Measurements from ENCODE around the gene FAM83E. TPM values are rescaled to one million over a fixed set of nuclear protein-coding genes. Genes with fewer than 3 reads are reported as not detected.

Gene FAM83E
- polyA plus RNA-seq, 1 donor from 2014 or later: not detected

DNA sequence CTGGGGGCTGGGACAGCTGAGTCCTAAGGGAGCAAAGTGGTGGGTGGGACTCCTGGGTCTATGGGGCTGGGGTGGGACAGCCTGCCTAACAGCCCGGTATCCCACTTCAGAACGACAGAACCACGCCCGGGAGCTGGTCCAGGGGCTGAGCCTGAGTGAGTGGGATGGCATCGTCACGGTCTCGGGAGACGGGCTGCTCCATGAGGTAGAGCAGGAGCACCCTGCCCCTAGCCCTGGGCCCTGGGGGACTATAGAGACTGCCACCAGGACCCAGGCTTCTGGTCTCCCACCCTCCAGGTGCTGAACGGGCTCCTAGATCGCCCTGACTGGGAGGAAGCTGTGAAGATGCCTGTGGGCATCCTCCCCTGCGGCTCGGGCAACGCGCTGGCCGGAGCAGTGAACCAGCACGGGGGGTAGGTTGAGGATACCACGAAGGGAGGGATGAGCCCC is 13.0 kb upstream of the FAM83E start:
- no peaks in the 10 kb centered on the region for H3K9me3 Mint-ChIP-seq
- peaks cover 10 to 20% (median 14%) of the 10 kb centered on the region in 3 donors for H3K4me1 Mint-ChIP-seq
- no peak overlapping the region for H3K27ac Mint-ChIP-seq
- H3K27me3 Mint-ChIP-seq: no peaks in the 10 kb centered on the region
- no peak overlapping the region for H3K4me3 Mint-ChIP-seq
- peaks cover 5% of the 10 kb centered on the region for H3K36me3 Mint-ChIP-seq

DNA sequence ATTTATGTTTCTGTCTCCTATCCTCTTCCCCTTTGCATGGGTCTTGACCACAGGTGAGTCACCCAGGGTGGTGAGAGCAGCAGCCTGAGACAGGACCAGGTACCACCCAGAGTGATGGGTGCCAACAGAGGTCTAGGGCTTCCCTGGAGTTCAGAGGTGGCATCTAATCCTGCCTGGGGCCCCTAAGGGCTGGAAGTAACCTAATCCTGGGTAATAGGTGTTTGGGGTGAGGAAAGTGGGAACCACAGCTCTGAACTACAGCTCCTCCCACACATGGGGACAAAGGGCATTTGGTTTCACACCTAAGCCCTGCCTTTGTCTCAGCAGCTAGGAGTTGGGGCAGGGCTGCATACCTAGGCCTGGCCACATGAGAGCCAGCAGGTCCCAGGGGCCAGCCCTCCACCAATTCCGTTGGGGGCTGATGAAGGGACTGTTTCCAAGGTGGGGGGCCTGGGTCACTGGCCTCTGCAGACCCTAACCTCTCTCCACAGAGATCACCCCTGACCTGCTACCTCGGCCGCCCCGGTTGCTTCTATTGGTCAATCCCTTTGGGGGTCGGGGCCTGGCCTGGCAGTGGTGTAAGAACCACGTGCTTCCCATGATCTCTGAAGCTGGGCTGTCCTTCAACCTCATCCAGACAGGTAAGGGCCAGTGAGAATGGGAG is 12.5 kb upstream of the FAM83E start:
- no peaks in the 10 kb centered on the region for H3K9me3 Mint-ChIP-seq
- H3K27me3 Mint-ChIP-seq: no peaks in the 10 kb centered on the region
- H3K27ac Mint-ChIP-seq: no peak overlapping the region
- H3K4me3 Mint-ChIP-seq: no peak overlapping the region
- H3K4me1 Mint-ChIP-seq: peaks cover 12 to 17% (median 12%) of the 10 kb centered on the region in 3 donors
- H3K36me3 Mint-ChIP-seq: peaks cover 5% of the 10 kb centered on the region

DNA sequence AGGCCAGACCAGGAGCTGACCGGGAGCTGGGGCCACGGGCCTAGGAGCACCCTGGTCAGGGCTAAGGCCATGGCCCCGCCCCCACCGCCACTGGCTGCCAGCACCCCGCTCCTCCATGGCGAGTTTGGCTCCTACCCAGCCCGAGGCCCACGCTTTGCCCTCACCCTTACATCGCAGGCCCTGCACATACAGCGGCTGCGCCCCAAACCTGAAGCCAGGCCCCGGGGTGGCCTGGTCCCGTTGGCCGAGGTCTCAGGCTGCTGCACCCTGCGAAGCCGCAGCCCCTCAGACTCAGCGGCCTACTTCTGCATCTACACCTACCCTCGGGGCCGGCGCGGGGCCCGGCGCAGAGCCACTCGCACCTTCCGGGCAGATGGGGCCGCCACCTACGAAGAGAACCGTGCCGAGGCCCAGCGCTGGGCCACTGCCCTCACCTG is 11.0 kb upstream of the FAM83E start:
- H3K27me3 Mint-ChIP-seq: no peaks in the 10 kb centered on the region
- H3K4me1 Mint-ChIP-seq: peaks cover 11 to 19% (median 14%) of the 10 kb centered on the region in 3 donors
- H3K27ac Mint-ChIP-seq: peak overlapping the region in 1 of 3 donors; percentile 69
- H3K36me3 Mint-ChIP-seq: peaks cover 5% of the 10 kb centered on the region
- no peak overlapping the region for H3K4me3 Mint-ChIP-seq
- no peaks in the 10 kb centered on the region for H3K9me3 Mint-ChIP-seq

DNA sequence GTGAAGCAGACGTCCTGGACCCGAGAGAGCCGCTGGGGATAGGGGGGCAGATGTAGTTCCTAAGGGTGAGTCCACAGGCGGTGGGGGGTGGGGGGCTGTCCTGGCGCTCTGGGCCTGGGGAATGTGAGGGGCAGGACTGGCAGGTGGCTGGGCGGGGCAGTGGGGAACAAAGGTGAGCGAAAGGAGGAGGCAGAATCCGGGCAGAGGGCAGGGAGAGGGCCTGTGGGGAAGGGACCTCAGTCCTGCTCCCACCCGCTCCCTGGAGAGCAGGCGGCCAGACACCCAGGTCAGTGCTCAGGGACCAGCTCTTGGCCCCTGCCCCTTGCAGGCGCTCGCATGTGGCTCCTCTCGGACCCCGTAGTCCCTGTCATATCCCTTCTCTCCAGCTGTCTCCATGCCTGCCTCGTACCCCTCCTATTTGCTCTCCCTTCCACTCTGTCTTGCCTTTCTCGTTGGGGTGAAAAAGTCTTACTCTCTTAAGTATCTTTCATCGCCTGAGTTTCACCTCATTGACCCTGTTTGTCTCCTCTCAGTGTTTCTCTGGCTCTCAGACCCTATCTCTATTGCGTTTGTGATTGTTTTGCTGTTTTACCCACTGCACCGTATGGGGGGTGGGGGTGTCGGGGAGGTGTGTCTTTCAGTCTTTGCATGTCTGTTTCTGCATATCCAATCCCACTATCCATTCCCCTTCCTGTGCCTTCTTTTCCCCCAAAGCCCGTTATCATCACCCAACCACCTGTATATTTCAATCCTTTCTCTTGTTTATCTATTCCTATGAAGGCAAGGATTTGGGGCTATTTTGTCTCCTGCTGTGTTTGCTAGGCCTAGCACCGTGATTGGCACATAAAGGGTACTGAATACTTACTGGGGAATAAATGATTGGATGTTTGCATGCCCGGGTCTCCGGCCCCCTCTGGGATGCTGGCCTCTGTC is 10.2 kb upstream of the FAM83E start:
- peaks cover 11 to 19% (median 16%) of the 10 kb centered on the region in 3 donors for H3K4me1 Mint-ChIP-seq

DNA sequence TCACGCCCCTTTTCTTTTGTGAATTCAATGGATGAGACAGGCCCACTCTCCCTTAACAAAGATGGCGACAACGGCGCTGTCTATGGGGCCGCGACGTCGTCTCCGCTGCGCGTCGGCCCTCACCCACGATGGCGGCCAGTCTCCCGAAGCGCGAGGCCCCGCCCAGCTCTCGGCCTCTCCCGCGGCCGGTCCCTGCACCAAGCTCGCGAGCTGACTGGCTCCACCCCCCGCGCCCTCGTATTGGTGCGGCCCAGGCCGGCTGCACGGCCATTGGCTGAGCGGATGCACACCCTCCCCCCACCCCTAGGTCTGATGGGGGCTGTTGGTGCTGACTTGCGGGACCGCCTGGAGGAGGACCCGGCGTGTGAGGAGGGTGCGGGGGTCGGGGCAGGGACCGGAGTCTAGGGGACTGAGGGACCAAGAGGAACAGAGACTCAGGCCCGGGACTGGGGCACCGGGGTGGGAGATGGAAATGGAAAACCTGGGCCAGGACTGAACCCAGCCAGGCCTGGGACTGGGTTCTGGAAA is 9.3 kb upstream of the FAM83E start:
- Mint-ChIP-seq H3K9me3 (no peaks in the 10 kb centered on the region), H3K4me3 (peak overlapping the region; percentile 78 to 95 (median 88)), H3K27ac (peak overlapping the region; percentile 91 to 96 (median 93)), H3K4me1 (peaks cover 19 to 23% (median 20%) of the 10 kb centered on the region in 3 donors), H3K36me3 (no peaks in the 10 kb centered on the region), H3K27me3 (no peaks in the 10 kb centered on the region)

More for the DNA sequence above, 10.2 kb upstream of the FAM83E start:
- Mint-ChIP-seq H3K27ac (peak overlapping the region; percentile 18 to 91 (median 27)), H3K9me3 (no peaks in the 10 kb centered on the region), H3K4me3 (peak overlapping the region in 3 of 4 donors; percentile 84 to 95 (median 91)), H3K36me3 (peaks cover 1% of the 10 kb centered on the region), H3K27me3 (no peaks in the 10 kb centered on the region)

DNA sequence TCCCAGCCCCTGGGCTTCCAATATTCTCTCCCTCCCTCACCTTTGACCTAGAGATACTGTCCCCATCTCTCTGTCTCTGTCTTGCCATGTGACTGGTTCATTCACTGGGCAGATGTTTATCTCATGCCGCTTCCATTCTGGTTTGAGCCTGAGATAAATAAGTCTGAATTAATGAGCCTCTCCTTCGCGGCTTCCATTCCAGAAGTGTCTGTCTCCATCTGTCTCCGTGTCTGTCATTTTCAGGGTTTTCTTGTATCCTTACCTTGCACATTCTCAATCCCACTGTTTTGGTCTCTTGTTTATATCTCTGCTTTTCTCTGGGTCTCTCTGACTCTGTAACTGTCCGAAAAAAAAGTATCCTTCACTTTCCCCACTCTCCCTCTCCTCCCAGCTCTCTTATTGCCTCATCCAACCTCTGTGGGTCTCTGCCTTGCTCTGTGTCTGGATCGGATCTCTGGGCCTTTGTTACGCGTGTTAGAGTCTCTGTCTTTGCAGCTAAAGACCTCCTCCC is 8.7 kb upstream of the FAM83E start:
- peaks cover 1% of the 10 kb centered on the region for H3K36me3 Mint-ChIP-seq

DNA sequence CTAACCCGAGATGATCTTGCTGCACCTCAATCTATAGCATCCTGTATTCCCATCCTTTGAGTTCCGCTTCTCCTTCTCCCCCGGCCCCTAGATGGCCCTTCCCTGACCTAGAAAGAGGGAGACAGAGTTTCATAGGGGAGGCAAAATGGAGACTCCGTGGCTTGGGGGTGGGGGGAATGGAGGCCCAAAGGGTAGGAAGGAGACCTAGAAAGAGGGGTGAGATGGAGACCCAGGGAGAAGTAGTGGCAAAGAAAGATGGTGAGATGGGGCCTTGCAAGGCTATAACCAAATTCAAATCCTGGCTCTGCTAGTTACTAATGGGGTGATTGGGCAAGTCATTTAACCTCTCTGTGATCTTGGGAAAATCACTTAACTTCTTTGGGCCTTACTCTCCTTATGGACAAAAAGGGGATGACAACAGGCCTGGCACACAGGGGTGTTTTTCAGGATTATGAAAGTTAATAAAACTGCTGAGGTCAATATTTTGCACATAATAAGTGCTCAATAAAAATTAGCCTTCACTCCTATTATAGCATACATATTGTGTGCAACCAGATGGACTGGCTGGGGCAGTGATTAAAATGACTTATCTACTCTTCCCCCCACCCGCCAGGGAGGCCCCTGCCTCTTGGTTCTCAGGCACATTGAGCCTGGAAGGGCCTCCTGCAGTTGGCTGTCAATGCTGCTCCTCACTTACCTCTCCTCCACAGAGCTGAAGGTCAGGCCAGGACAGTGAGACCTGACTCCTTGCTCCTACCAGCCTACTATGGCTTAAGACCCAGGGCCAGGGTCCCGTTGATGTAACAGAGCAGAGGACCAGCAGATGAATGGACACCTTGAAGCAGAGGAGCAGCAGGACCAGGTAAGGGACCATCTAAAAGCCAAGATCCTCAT is 5.1 kb upstream of the FAM83E start:
- Mint-ChIP-seq H3K4me1 (peaks cover 29 to 37% (median 32%) of the 10 kb centered on the region in 3 donors), H3K4me3 (peak overlapping the region; percentile 85 to 99 (median 98)), H3K27me3 (no peaks in the 10 kb centered on the region), H3K9me3 (no peaks in the 10 kb centered on the region), H3K36me3 (peaks cover 4% of the 10 kb centered on the region), H3K27ac (peak overlapping the region; percentile 89 to 99 (median 96))

More for the DNA sequence above, 8.7 kb upstream of the FAM83E start:
- Mint-ChIP-seq H3K9me3 (no peaks in the 10 kb centered on the region), H3K27ac (peak overlapping the region; percentile 91 to 96 (median 93)), H3K4me3 (peak overlapping the region; percentile 78 to 95 (median 88)), H3K27me3 (no peaks in the 10 kb centered on the region), H3K4me1 (peaks cover 22 to 24% (median 22%) of the 10 kb centered on the region in 3 donors)

DNA sequence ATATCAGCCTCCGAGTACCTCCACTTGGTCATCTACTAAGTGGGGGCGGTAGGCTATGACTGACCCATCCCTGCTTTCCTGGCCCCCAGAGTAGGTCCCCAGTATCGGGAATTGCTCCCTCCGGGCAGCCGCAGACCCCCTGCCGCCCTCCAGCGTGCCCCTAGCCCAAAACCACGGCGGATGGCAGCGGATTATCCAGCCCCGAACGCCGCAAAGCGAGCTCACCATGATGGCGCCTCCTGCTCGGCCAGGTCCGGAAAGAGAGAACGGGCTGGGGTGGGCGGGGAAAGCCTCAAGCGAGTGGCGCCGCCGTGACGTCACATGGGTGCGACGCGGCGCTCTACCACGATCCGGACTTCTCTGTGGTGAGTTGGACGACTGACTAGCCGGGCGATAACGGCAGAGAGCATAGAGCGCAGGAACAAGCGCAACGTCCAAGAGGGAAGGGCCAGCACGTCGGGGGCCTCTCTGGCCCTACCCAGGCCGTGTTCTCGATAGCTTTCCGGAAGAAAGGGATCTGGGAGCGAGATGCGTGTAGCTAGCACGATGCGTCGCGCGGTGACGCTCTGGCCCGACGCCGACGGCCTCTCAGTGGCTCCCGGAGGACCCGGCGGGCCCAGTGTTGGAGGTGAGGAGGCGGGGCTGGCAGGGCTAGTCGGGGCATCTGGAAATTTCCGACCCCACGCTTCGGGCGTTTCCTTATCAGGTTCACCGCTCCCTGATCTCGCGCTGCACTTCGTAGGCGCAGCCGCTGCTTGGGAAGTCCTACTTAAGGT is 4.2 kb upstream of the FAM83E start, which contains the start of the genes RPL18 and SPHK2:
Gene RPL18, minus strand, starts transcription at position 263 of the 776 bp plus-strand sequence. Its CDS starts 35 bp downstream, at position 228.
Gene SPHK2, plus strand, starts transcription at position 591 of the 776 bp plus-strand sequence. CDS start 1,009 bp downstream, outside the sequence.
- H3K4me3 Mint-ChIP-seq: peak within 1 kb of the TSS; percentile 85 to 99 (median 98)
- H3K4me1 Mint-ChIP-seq: peaks cover 30 to 37% (median 30%) of the 10 kb centered on the region in 3 donors
- H3K36me3 Mint-ChIP-seq: peaks cover 4% of the 10 kb centered on the region
- H3K27ac Mint-ChIP-seq: peak within 1 kb of the TSS; percentile 89 to 99 (median 96)
- H3K27me3 Mint-ChIP-seq: no peaks in the 10 kb centered on the region
- no peaks in the 10 kb centered on the region for H3K9me3 Mint-ChIP-seq

DNA sequence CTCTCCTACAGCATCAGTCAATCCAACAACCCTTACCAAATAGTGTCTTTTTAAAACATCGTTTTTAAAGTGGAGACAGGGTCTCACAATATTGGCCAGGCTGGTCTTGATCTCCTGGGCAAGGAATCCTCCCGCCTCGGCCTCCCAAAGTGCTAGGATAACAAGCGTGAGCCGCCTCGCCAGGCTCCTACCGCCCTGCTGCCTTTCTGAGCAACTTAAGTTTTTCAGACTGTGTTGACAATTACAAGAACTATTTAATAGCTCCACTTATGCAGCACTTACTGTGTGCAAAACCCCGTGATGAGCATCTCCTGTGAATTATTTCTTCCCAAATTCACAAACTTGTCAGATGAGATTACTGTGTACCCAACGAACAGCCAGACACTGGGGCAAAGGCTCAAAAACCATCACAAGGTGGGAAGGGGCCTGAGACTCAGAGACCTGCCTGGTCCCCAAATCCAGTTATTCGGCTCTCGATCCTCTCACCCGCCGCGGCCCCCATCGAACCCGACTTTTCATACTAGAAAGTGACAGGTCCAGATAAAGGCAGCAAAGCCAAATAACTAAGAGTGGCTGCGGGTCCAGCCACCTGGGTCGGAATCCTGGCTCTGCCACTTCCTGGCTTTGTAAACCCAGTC is 3.5 kb upstream of the FAM83E start:
- H3K4me3 Mint-ChIP-seq: peak overlapping the region; percentile 85 to 99 (median 98)
- peaks cover 4% of the 10 kb centered on the region for H3K36me3 Mint-ChIP-seq
- H3K9me3 Mint-ChIP-seq: no peaks in the 10 kb centered on the region
- no peaks in the 10 kb centered on the region for H3K27me3 Mint-ChIP-seq
- peaks cover 23 to 31% (median 28%) of the 10 kb centered on the region in 3 donors for H3K4me1 Mint-ChIP-seq
- peak overlapping the region; percentile 89 to 99 (median 96) for H3K27ac Mint-ChIP-seq

DNA sequence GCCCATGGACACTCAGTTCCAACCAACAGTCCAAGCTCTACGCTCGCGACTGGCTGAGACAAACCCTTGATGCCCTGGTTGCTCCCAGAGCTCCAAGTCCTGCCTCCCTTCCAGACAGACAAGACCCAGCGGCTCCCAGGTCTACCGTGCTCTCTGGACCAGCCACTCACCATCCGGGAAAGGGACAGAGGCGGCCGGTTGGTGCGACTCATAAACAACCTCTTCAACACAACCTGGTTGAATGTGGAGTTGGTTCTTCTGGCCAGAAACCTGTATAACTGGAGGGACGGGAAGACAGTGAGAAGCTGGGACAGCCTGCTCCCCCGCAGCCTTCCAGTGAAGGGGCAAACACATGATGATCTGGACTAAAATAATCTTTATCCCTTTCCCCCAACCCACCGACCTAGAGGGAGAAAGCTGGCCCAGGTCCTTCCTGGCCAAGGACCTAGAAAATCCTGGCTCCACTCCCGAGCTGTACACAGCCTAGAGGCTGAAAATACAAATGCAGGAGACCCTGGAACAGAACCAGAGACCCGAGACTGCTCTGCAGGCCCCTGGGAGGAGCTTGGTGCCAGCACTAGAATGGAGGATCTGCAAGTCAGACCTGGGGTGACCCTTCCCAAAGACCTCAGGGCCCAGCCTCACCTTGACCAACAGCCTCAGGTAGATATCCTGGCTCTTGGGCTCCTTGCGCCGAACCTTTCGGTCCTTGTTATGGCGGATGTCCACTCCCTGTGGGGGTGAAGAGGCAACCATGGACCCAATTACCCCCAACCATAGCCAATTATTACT is 2.5 kb upstream of the FAM83E start:
- H3K4me1 Mint-ChIP-seq: peaks cover 21 to 27% (median 24%) of the 10 kb centered on the region in 3 donors
- no peaks in the 10 kb centered on the region for H3K9me3 Mint-ChIP-seq
- H3K4me3 Mint-ChIP-seq: peak overlapping the region; percentile 85 to 99 (median 98)
- no peaks in the 10 kb centered on the region for H3K27me3 Mint-ChIP-seq
- peaks cover 4% of the 10 kb centered on the region for H3K36me3 Mint-ChIP-seq
- H3K27ac Mint-ChIP-seq: peak overlapping the region; percentile 91 to 99 (median 96)

DNA sequence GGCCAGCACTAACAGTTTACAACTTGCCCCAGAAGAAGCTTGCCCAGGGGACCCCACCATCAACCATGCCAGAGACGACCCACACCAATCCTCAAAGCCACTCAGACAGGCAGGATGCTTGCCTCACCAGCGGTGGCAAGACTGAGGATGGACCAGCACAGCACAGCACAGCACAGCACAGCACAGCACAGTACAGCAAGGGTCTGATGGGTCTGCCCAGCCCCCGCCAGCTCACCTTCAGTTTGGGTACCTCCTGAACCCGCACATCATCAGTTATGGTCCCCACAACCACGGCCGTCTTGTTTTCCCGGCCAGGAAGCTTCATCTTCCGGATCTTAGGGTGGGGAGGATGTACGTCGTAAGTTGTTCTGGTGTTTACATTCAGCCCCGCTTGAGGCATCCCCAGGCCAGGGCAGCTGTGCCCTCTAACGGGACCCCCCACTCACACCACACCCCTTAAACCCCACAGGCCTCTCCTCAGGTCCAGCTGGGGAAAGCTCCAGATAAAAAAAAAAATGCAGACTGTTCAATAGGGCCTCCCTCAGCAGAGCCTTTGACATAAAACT is 1.7 kb upstream of the FAM83E start:
- Mint-ChIP-seq H3K36me3 (peaks cover 4% of the 10 kb centered on the region), H3K27me3 (no peaks in the 10 kb centered on the region), H3K9me3 (no peaks in the 10 kb centered on the region), H3K4me1 (peaks cover 21 to 25% (median 21%) of the 10 kb centered on the region in 3 donors), H3K27ac (peak overlapping the region in 1 of 3 donors; percentile 91), H3K4me3 (peak overlapping the region; percentile 25 to 85 (median 83))

DNA sequence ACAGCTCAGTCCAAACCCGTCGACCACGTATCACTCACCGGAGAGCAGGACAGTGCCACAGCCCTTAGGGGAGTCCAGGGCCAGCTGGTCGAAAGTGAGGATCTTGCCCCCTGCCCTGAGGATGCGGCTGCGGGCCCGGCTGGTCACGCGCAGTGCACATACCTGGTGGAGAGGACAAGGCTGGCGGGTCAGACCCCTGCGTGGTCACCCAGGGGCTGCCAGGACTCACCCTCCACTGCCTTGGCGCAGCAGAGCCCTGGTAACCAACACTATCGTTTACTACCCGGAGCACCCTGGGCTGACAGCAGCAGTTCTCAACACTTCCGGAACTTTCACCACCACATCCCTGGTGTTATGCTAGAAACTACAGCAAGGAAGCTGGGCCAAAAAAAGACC is 1.2 kb upstream of the FAM83E start:
- peaks cover 4% of the 10 kb centered on the region for H3K36me3 Mint-ChIP-seq
- no peaks in the 10 kb centered on the region for H3K9me3 Mint-ChIP-seq
- H3K4me1 Mint-ChIP-seq: peaks cover 21 to 25% (median 21%) of the 10 kb centered on the region in 3 donors
- H3K27ac Mint-ChIP-seq: peak overlapping the region in 1 of 3 donors; percentile 91
- peak overlapping the region; percentile 25 to 85 (median 83) for H3K4me3 Mint-ChIP-seq
- H3K27me3 Mint-ChIP-seq: no peaks in the 10 kb centered on the region

Data from IgD-negative memory B cell (primary cell).